SK-N-SH (cell line): ENCODE data around the gene OSTF1. TPM values are rescaled to one million over a fixed set of nuclear protein-coding genes. Genes with fewer than 3 reads are reported as not detected.
A peak's percentile ranks its signal among the peaks of the same experiment; 100 is the strongest.

Experiments
- CTCF ChIA-PET: fragments of 300-600, 350-600 bp; formaldehyde crosslinking; extraction: SDS; loops from one replicate; lab custom pipeline; 2021; lab: Yijun Ruan, JAX
- POLR2A ChIA-PET: fragments of 350-600 bp; sonication (Branson Sonifier 250); formaldehyde crosslinking; extraction: SDS; loops from one replicate; lab custom pipeline; 2020; ENCODE audit warnings: antibody characterized with exemption, inconsistent platforms; lab: Yijun Ruan, JAX
- DNase-seq: peaks from one replicate; pipeline ENCODE4 v3.0.0; 2012
- H2AFZ ChIP-seq: fragments of 200-600 bp; sonication (generic); 2 replicates; pipeline ENCODE4 v1.8.1; 2016; ENCODE audit warnings: antibody characterized with exemption, mild to moderate bottlenecking, low read depth
- H3F3A ChIP-seq: fragments of 200-600 bp; sonication (generic); replicated peaks from 2 replicates; pipeline ENCODE3; 2016; ENCODE audit warnings: antibody characterized with exemption, mild to moderate bottlenecking; ENCODE audit not compliant: insufficient read depth
- H3K27ac ChIP-seq, 2 experiments: fragments of 200-500 bp in 1 of 2; fragments of 200-600 bp in 1 of 2; sonication (Bioruptor generic) in 1 of 2; sonication (generic), shearing (Covaris generic) in 1 of 2; 2 replicates each; pipeline versions ENCODE4 v1.5.1 to v1.6.1; 2014 to 2016; ENCODE audit warnings: low read depth in 2 of 2, inconsistent platforms in 1 of 2, low read length in 1 of 2, mild to moderate bottlenecking in 1 of 2, mixed read lengths in 1 of 2
- H3K27me3 ChIP-seq: fragments of 200-600 bp; sonication (generic), shearing (Covaris generic); 2 replicates; pipeline ENCODE4 v1.6.1; 2016; ENCODE audit warnings: mixed run types; ENCODE audit not compliant: insufficient read depth
- H3K36me3 ChIP-seq, 2 experiments: fragments of 200-500 bp in 1 of 2; fragments of 200-600 bp in 1 of 2; sonication (Bioruptor generic) in 1 of 2; sonication (generic) in 1 of 2; replicated peaks in 1 of 2; 2 replicates each; pipeline versions ENCODE3 to v1.5.1; 2014 to 2016; ENCODE audit warnings: low read length in 1 of 2, mild to moderate bottlenecking in 1 of 2; ENCODE audit not compliant: insufficient read depth in 2 of 2, control insufficient read depth in 1 of 2
- H3K4me1 ChIP-seq, 2 experiments: fragments of 200-500 bp in 1 of 2; fragments of 200-600 bp in 1 of 2; sonication (Bioruptor generic) in 1 of 2; sonication (generic), shearing (Covaris generic) in 1 of 2; 2 replicates each; pipeline versions ENCODE4 v1.5.1 to v1.6.1; 2014 to 2016; ENCODE audit warnings: low read depth in 1 of 2, low read length in 1 of 2, mixed run types in 1 of 2; ENCODE audit not compliant: insufficient read depth in 2 of 2, control insufficient read depth in 1 of 2
- H3K4me2 ChIP-seq: fragments of 200-600 bp; sonication (generic), shearing (Covaris generic); 2 replicates; pipeline ENCODE4 v1.6.1; 2017; ENCODE audit warnings: mixed run types
- H3K4me3 ChIP-seq, 2 experiments: fragments of 200-500 bp in 1 of 2; fragments of 200-600 bp in 1 of 2; sonication (Bioruptor generic) in 1 of 2; sonication (generic), shearing (Covaris generic) in 1 of 2; 2 replicates each; pipeline versions ENCODE4 v1.5.1 to v1.8.1; 2014 to 2016; ENCODE audit warnings: low read depth in 2 of 2, inconsistent platforms in 1 of 2, low read length in 1 of 2, mild to moderate bottlenecking in 1 of 2, mixed read lengths in 1 of 2, moderate library complexity in 1 of 2
- H3K79me2 ChIP-seq: fragments of 200-600 bp; sonication (generic); 2 replicates; pipeline ENCODE4 v1.8.1; 2017; ENCODE audit warnings: mild to moderate bottlenecking; ENCODE audit not compliant: insufficient read depth
- H3K9ac ChIP-seq: fragments of 200-600 bp; sonication (generic); 2 replicates; pipeline ENCODE4 v1.6.1; 2017; ENCODE audit warnings: mixed run types
- H3K9me2 ChIP-seq: fragments of 200-600 bp; sonication (generic); 2 replicates; pipeline ENCODE4 v1.6.1; 2017; ENCODE audit warnings: mixed run types
- H3K9me3 ChIP-seq: fragments of 200-600 bp; sonication (generic); 2 replicates; pipeline ENCODE4 v1.6.1; 2017; ENCODE audit warnings: mixed run types, mild to moderate bottlenecking, moderate library complexity
- H4K20me1 ChIP-seq: fragments of 200-600 bp; sonication (generic); 2 replicates; pipeline ENCODE4 v1.6.1; 2017; ENCODE audit warnings: mild to moderate bottlenecking, mixed run types; ENCODE audit not compliant: insufficient read depth
- CTCF ChIP-seq: fragments of 200-600 bp; sonication (generic); IDR thresholded peaks from 2 replicates; pipeline ENCODE4 v1.6.1; 2017; ENCODE audit warnings: antibody characterized with exemption, mild to moderate bottlenecking, moderate library complexity
- EP300 ChIP-seq, 2 experiments: IDR thresholded peaks; 2 replicates each; pipeline versions ENCODE4 v1.4.0 to v1.6.1; 2012; ENCODE audit warnings: borderline replicate concordance in 1 of 2, low read depth in 1 of 2, low read length in 1 of 2
- EZH2phosphoT487 ChIP-seq: fragments of 200-600 bp; sonication (generic); IDR thresholded peaks from 2 replicates; pipeline ENCODE4 v1.6.1; 2017; ENCODE audit warnings: low read depth, mixed run types, mild to moderate bottlenecking, antibody characterized with exemption, moderate library complexity, borderline replicate concordance
- FOXJ3 ChIP-seq: sonication (generic); formaldehyde crosslinking; IDR thresholded peaks from 2 replicates; pipeline ENCODE4 v1.5.1; 2020; ENCODE audit warnings: mild to moderate bottlenecking, missing genetic modification reagents
- FOXM1 ChIP-seq: IDR thresholded peaks from 2 replicates; pipeline ENCODE4 v1.4.0; 2012; ENCODE audit warnings: low read depth, mild to moderate bottlenecking
- GATA2 ChIP-seq: sonication (generic); formaldehyde crosslinking; IDR thresholded peaks from 2 replicates; pipeline ENCODE4 v1.5.0; 2020; ENCODE audit warnings: mild to moderate bottlenecking, missing genetic modification reagents
- JUND ChIP-seq: IDR thresholded peaks from 2 replicates; pipeline ENCODE4 v1.4.0; 2012
- MEF2A ChIP-seq: IDR thresholded peaks from 2 replicates; pipeline ENCODE4 v1.4.0; 2012; ENCODE audit warnings: low read depth, borderline replicate concordance
- MXI1 ChIP-seq: IDR thresholded peaks from 2 replicates; pipeline ENCODE4 v1.6.1; 2012; ENCODE audit warnings: mild to moderate bottlenecking, low read depth, low read length, improper control_type of control experiment
- NFIC ChIP-seq: IDR thresholded peaks from 2 replicates; pipeline ENCODE4 v1.4.0; 2012; ENCODE audit warnings: borderline replicate concordance
- RFX5 ChIP-seq: IDR thresholded peaks from 2 replicates; pipeline ENCODE4 v1.6.1; 2012; ENCODE audit warnings: mild to moderate bottlenecking, improper control_type of control experiment, low read length
- RXRA ChIP-seq: IDR thresholded peaks from 2 replicates; pipeline ENCODE4 v1.4.0; 2012; ENCODE audit warnings: low read depth, mild to moderate bottlenecking, borderline replicate concordance
- TAF1 ChIP-seq: IDR thresholded peaks from 2 replicates; pipeline ENCODE4 v1.6.1; 2012; ENCODE audit warnings: low read depth, mild to moderate bottlenecking, low read length, moderate library complexity, borderline replicate concordance
- TEAD4 ChIP-seq: IDR thresholded peaks from 2 replicates; pipeline ENCODE4 v1.4.0; 2012; ENCODE audit warnings: mild to moderate bottlenecking, borderline replicate concordance; ENCODE audit not compliant: insufficient read depth
- USF1 ChIP-seq: IDR thresholded peaks from 2 replicates; pipeline ENCODE4 v1.4.0; 2012; ENCODE audit warnings: low read depth, borderline replicate concordance
- USF2 ChIP-seq: fragments of 150-350 bp; IDR thresholded peaks from 2 replicates; pipeline ENCODE4 v1.6.1; 2017; ENCODE audit warnings: antibody characterized with exemption, low read length, low read depth, borderline replicate concordance
- ZBTB33 ChIP-seq: IDR thresholded peaks from 2 replicates; pipeline ENCODE4 v1.4.0; 2012; ENCODE audit warnings: low read depth, borderline replicate concordance
- WGBS: methylation state at CpG from one replicate; pipeline ENCODE4 v1.1.6; 2017; ENCODE audit warnings: low lambda C conversion rate; 5-methylcytosine and 5-hydroxymethylcytosine counted together
- polyA plus RNA-seq, 3 experiments: library from polyadenylated mRNA; depleted of rRNA; stranded (reverse); fragments of >200 nt; gene quantifications; 2 replicates each; pipeline ENCODE4 v1.2.3, GENCODE V29; 2012

OSTF1 gene
- polyA plus RNA-seq, 1 of the 3 experiments (the other 2 are of a cell fraction): 9.5 TPM

- Histone ChIP-seq H4K20me1 (peaks cover 4% of the 10 kb centered on the region; the same call in 1 of the 2 replicates), H3K9me2 (no peaks in the 10 kb centered on the region), H3K4me1 (peaks cover 4 to 6% of the 10 kb centered on the region in 2 experiments; a peak in 2 of 4 replicates), H3F3A (peaks cover 11% of the 10 kb centered on the region), H3K27ac (peak overlapping the region; percentile 44 to 82; a peak in 3 of 4 replicates), H3K9ac (peak overlapping the region; percentile 80), H3K4me3 (peak overlapping the region; percentile 60 to 95), H3K79me2 (peaks cover 45% of the 10 kb centered on the region), H2AFZ (peak overlapping the region; percentile 96), H3K4me2 (peak overlapping the region; percentile 79), H3K36me3 (no peaks in the 10 kb centered on the region), H3K9me3 (no peaks in the 10 kb centered on the region), H3K27me3 (no peaks in the 10 kb centered on the region)
- peak; percentile 58 for DNase-seq
- CTCF ChIA-PET: interaction anchor here (1.0 to 2.1 kb wide), 10 partner anchors 11 to 318 kb away, joined by 3 to 9 read pairs (median 4); partner anchors contain the start of gene C9orf40
- POLR2A ChIA-PET: interaction anchor here (1.1 kb wide), 1 partner anchor 15 kb away, joined by 3 read pairs; no protein-coding TSS in a partner anchor
- TF ChIP-seq CTCF (peak; percentile 55), RFX5 (peak; percentile 85), TEAD4 (no peak)
- WGBS: 1% methylated on average over 39 of the region's 43 CpGs
These were observed 495 bp downstream of the OSTF1 start for GRCh38 chr9:75088646-75089372.

- 11% methylated on average over 11 of the region's 11 CpGs for WGBS
- Histone ChIP-seq H3K27me3 (no peaks in the 10 kb centered on the region), H4K20me1 (peaks cover 4% of the 10 kb centered on the region; the same call in 1 of the 2 replicates), H2AFZ (peak overlapping the region; percentile 96), H3K4me1 (peaks cover 4 to 6% of the 10 kb centered on the region in 2 experiments; a peak in 2 of 4 replicates), H3K9ac (peak overlapping the region; percentile 80), H3K4me3 (peak overlapping the region; percentile 60 to 95), H3F3A (peaks cover 11% of the 10 kb centered on the region), H3K79me2 (peaks cover 50% of the 10 kb centered on the region), H3K9me3 (no peaks in the 10 kb centered on the region), H3K4me2 (peak overlapping the region; percentile 79), H3K27ac (peak overlapping the region in 1 of 2 experiments; percentile 82; a peak in 2 of 4 replicates), H3K9me2 (no peaks in the 10 kb centered on the region), H3K36me3 (no peaks in the 10 kb centered on the region)
- ChIA-PET CTCF (interaction anchor here (1.2 to 1.4 kb wide), 3 partner anchors 11 to 315 kb away, joined by 3 to 6 read pairs (median 4); no protein-coding TSS in a partner anchor), POLR2A (no interaction called here)
- DNase-seq: no peak
- TF ChIP-seq NFIC: no peak
- TF ChIP-seq EZH2phosphoT487: no peak
- TF ChIP-seq USF2: no peak
- no peak for TF ChIP-seq FOXJ3 (CRISPR knock-in tag)
- TF ChIP-seq RFX5: no peak
- TF ChIP-seq EP300 (IDR thresholded peaks at IDR 0.05; ENCODE audit: borderline replicate concordance in 1 of 2, low read depth in 1 of 2, low read length in 1 of 2): no peak
- TF ChIP-seq FOXM1: no peak
- TF ChIP-seq RXRA: no peak
- TF ChIP-seq TAF1: no peak
- no peak for TF ChIP-seq MEF2A
- TF ChIP-seq MXI1: no peak
- TF ChIP-seq GATA2 (CRISPR knock-in tag): no peak
- TF ChIP-seq USF1: no peak
- TF ChIP-seq ZBTB33: no peak
- TF ChIP-seq JUND: no peak
These were observed 1.1 kb downstream of the OSTF1 start for GRCh38 chr9:75089373-75089766.
